SKM-1 (cell line): ENCODE measurements around the gene GPR31.

Experiments
- DNase-seq: peaks from one replicate; lab custom pipeline; 2025; ENCODE audit not compliant: unreplicated experiment; lab: John Stamatoyannopoulos, UW

The GPR31 gene

GRCh38 chr6:167140589-167141474 lies 16.9 kb downstream of the GPR31 start:
- no peak for DNase-seq

- DNase-seq = no peak
Measured at GRCh38 chr6:167139761-167140160, 18.0 kb downstream of the GPR31 start.

GRCh38 chr6:167137881-167138280 lies 19.9 kb downstream of the GPR31 start:
- DNase-seq = no peak

- DNase-seq = no peak
Measured at GRCh38 chr6:167137081-167137480, 20.7 kb downstream of the GPR31 start.

GRCh38 chr6:167136376-167136775 lies 21.4 kb downstream of the GPR31 start:
- no peak for DNase-seq

- DNase-seq = no peak
Measured at GRCh38 chr6:167134448-167135328, 23.1 kb downstream of the GPR31 start.

GRCh38 chr6:167130712-167131684 lies 26.8 kb downstream of the GPR31 start:
- DNase-seq = no peak

- DNase-seq = no peak
Measured at GRCh38 chr6:167130008-167130677, 27.6 kb downstream of the GPR31 start.

GRCh38 chr6:167129562-167129961 lies 28.2 kb downstream of the GPR31 start:
- DNase-seq = no peak

GRCh38 chr6:167129159-167129558 lies 28.6 kb downstream of the GPR31 start:
- no peak for DNase-seq

GRCh38 chr6:167127785-167128531 lies 29.8 kb downstream of the GPR31 start:
- no peak for DNase-seq

- DNase-seq = no peak
Measured at GRCh38 chr6:167125855-167126349, 31.9 kb downstream of the GPR31 start.

- DNase-seq = no peak
Measured at GRCh38 chr6:167125410-167125809, 32.4 kb downstream of the GPR31 start.

- DNase-seq = no peak
Measured at GRCh38 chr6:167124753-167125152, 33.0 kb downstream of the GPR31 start.

- no peak for DNase-seq
Measured at GRCh38 chr6:167122827-167123657, 34.7 kb downstream of the GPR31 start, which contains the start of gene CCR6. CCR6 (plus strand) TSS chr6:167123096; CDS start chr6:167136135, 13,039 bp downstream.

- DNase-seq = no peak
Measured at GRCh38 chr6:167122041-167122826, 35.5 kb downstream of the GPR31 start.

- DNase-seq = no peak
Measured at GRCh38 chr6:167121335-167121841, 36.4 kb downstream of the GPR31 start.
